Measurements from ENCODE around the gene TCFL5.

GRCh38 chr20:62889871-62890270, 28.2 kb upstream of the TCFL5 start:
- TF ChIP-seq CTCF (IDR thresholded peaks at IDR 0.05 in 8 of 11, conservative IDR thresholded peaks at IDR 0.05 in 3 of 11), result no peak
- peak in 2 of 3 donors; percentile 11 to 50 for TF ChIP-seq POLR2AphosphoS5 (IDR thresholded peaks at IDR 0.05)
- no peak for TF ChIP-seq POLR2A (IDR thresholded peaks at IDR 0.05)

Data from spleen (tissue), 7 donors.